GM18870 (cell line): ENCODE measurements around the gene PARD3.
A peak's percentile ranks its signal among the peaks of the same experiment; 100 is the strongest.
"Not testable (repeated sequence)": the region's sequence is repeated elsewhere in the genome, so short reads cannot be mapped to it uniquely, and the experiment has no call there.

Experiments
- ATAC-seq: cut with Tn5 transposase; IDR thresholded peaks from one replicate; pipeline ENCODE4 v1.9.1; 2021; ENCODE audit warnings: moderate library complexity; ENCODE audit not compliant: unreplicated experiment

The PARD3 gene

GRCh38 chr10:34286136-34286739, 528.9 kb downstream of the PARD3 start:
- no peak for ATAC-seq

GRCh38 chr10:34281661-34282582, 533.2 kb downstream of the PARD3 start:
- peak; percentile 73 for ATAC-seq

GRCh38 chr10:34280599-34281374, 534.3 kb downstream of the PARD3 start:
- ATAC-seq = no peak

DNA sequence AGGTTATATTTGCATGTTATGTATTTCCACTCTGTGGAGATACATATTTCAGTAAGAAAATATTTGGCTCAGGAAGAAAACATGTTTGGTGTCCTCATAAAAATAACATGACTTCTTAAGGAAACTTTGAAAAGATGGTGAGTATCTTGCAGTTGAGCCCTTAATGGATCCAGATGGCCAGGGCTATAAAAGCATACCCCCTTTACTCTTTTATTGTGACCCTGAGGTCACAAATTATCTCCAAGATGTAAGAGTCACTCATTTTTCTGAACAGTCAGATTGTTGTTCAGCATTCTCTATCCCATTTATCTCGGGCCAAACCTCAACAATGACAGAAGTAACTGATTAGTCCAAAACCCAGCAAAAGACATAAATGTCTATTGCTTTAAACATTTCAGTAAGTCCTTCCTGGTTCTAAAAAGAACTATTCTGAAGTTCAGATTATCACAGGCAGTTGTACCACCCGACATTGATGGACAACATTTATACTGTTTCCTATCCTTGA, 539.4 kb downstream of the PARD3 start:
- ATAC-seq = no peak

- ATAC-seq = no peak
Observed at GRCh38 chr10:34274906-34275305, 540.2 kb downstream of the PARD3 start.

GRCh38 chr10:34273340-34273739, 541.8 kb downstream of the PARD3 start:
- ATAC-seq = no peak

DNA sequence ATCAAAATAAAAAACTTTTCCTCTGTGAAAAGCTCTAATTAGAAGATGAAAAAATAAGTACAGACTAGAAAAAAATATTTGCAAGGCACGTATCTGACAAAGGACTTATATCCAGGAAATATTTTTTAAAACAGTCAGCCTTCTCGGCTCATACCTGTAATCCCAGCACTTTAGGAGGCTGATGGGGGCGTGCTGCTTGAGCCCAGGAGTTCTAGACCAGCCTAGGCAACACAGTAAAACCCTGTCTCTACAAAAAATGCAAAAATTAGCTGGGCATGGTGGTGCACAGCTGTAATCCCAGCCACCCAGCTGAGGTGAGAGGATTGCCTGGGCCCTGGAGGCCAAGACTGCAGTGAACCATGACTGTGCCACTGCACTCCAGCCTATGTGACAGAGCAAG, 542.8 kb downstream of the PARD3 start:
- no peak for ATAC-seq

DNA sequence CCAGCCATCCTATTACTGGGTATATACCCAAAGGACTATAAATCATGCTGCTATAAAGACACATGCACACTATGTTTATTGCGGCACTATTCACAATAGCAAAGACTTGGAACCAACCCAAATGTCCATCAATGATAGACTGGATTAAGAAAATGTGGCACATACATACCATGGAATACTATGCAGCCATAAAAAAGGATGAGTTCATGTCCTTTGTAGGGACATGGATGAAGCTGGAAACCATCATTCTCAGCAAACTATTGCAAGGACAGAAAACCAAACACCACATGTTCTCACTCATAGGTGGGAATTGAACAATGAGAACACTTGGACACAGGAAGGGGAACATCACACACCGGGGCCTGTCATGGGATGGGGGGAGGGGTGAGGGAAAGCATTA, 546.7 kb downstream of the PARD3 start:
- not testable (repeated sequence) for ATAC-seq

DNA sequence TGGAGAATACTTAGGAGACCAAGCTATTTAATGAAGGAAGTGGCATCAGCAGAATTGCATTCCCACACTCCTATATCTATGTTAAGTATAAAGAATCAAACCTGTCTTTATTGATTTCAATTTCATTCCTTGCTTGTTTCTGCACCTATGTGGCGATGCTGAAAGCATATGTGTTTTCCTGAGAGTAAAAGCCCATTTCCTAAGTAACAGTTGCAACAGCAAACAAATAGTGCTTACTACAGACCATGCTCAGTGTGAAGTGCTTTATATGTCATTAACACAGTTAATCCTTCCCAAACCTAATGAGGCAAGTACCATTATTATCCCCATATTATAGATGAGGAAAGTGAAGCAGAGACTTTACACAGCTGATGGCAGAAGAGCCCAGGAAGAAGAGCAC, 552.1 kb downstream of the PARD3 start:
- no peak for ATAC-seq

GRCh38 chr10:34260904-34261303, 554.2 kb downstream of the PARD3 start:
- no peak for ATAC-seq

GRCh38 chr10:34256216-34256615, 558.9 kb downstream of the PARD3 start:
- ATAC-seq = no peak

DNA sequence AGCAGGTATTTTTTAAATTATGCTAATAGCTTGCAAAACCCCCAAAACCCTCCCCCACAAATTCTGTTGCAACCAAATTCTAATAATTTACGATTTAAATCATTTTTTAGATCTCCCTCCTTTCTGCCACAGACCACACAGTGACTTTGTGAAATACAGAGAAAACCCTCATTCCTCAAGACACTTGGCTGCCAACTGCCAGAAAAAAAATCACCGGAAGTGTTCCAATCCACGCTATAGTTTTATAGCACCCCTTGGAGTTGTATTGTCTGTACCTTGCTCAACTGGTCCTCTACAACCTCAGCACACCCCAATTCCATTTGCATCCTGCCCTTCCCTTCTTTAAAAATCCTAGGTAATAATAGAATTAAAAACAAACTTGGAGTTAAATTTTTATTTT, 560.1 kb downstream of the PARD3 start:
- no peak for ATAC-seq

GRCh38 chr10:34254596-34254995, 560.5 kb downstream of the PARD3 start:
- ATAC-seq = peak; percentile 86

- no peak for ATAC-seq
Observed at GRCh38 chr10:34252111-34252510, 563.0 kb downstream of the PARD3 start.

DNA sequence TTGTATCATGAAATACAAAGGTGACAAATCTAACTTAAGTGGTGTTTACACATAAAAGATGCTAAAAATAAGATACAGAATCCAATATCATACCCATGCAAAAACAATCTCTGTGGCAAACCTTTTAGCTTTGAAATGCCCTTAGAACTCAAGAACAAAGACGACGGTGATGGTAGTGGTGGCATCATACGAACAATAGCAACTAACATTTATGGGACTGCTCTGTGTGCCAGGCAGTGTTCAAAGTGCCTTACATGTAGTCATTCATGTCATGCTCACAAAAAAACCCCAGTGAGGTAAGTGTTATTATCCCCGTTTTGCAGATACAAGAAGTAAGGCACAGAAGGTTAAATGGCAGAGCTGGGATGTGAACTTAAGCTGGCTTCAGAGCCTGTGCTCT, 563.9 kb downstream of the PARD3 start:
- ATAC-seq = no peak

DNA sequence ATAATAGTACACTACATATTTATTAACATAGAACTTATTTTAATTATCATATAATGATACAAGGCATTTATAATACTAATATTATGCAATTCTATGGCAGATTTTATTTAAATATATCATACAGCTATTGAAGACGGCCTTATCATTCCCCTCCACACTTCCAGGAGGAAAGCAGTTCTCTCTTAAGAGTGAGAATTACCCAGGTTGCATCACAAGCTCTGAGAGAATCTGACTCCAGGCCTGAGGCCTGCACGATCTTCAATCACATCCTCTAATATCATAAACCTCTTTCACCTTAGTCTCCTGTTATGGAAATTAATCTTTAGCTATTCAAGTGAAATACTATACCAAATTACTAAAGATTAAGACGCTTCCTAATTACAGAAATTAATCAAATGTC, 564.4 kb downstream of the PARD3 start:
- no peak for ATAC-seq

DNA sequence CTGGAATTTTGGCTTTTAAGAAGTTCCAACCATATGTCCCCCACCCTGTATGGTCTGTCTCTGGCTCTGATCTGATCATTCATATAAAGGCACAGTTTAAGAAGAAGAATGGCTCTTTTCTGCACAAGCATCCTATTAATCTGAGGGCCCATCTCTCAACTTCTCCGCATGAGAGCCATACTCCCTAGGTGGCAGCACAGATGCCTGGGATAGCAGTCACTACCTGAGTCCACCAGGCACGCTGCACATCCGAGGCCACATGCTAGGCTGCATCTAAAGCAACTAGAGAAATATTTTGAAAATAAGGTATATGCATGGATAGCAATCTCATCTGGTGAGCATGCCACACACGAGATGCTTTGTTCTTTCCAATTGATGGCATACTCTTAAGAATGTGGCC, 565.5 kb downstream of the PARD3 start:
- ATAC-seq = no peak

- ATAC-seq = no peak
Observed at GRCh38 chr10:34247560-34247959, 567.5 kb downstream of the PARD3 start.

- ATAC-seq = no peak
Observed at GRCh38 chr10:34244756-34245484, 570.2 kb downstream of the PARD3 start.

DNA sequence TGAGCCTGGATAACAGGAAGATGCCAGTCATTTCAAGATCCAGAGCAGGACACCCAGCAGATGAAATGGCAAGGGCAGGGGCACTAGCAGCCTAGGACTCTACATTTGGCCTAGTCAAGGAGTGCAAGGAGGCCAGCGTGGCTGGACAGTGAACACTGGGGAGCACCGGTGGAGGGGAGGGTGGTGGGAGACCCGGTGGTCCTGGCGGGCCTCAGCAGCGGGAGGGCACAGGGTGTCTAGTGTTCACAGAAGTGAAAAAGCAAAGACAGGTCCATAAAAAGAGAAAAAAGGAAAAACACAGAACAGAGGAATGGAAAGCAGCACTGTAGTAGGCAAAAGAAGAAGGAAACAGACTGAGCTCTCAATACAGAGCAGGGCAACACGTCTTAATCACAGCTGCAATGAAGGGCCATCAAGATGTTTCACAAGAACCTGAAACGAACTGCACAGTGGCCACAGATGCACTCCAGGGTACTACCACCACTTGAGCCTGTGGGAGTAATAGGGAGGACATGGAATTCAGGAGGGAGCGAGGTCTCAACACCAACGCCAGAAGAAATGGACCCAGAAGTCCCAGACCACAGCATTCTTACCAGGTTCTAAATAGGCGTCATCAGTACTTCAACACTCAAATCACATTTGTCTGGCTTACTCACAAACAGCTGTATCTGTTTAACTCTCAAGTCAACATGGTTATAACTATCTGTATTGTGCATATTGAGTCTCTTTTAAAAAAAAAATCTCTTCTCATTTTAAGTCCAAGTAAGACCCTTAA, 573.7 kb downstream of the PARD3 start:
- ATAC-seq = no peak
